Neural crest cell (in vitro differentiated cells): ENCODE results near the gene C3orf20. TPM values are rescaled to one million over a fixed set of nuclear protein-coding genes. Genes with fewer than 3 reads are reported as not detected.

Source experiments
- DNase-seq: peaks from one replicate; pipeline ENCODE4 v3.0.0; 2021; ENCODE audit warnings: low read depth, mixed read lengths, low spot score
- H3K27ac Mint-ChIP-seq: one replicate; pipeline ENCODE4 v1.8.0; 2021; ENCODE audit warnings: mild to moderate bottlenecking, mixed read lengths; ENCODE audit not compliant: unreplicated experiment
- H3K27me3 Mint-ChIP-seq: 2 replicates; pipeline ENCODE4 v1.8.0; 2021; ENCODE audit warnings: low read depth, mild to moderate bottlenecking, mixed read lengths
- H3K36me3 Mint-ChIP-seq: 2 replicates; pipeline ENCODE4 v1.8.0; 2021; ENCODE audit warnings: low read depth, mild to moderate bottlenecking, mixed read lengths
- H3K4me1 Mint-ChIP-seq: 2 replicates; pipeline ENCODE4 v1.8.0; 2021; ENCODE audit warnings: mixed read lengths
- H3K4me3 Mint-ChIP-seq: one replicate; pipeline ENCODE4 v1.8.0; 2021; ENCODE audit warnings: mild to moderate bottlenecking, mixed read lengths
- H3K9me3 Mint-ChIP-seq: 2 replicates; pipeline ENCODE4 v1.8.0; 2021; ENCODE audit warnings: mixed read lengths
- CTCF ChIP-seq: fragments of 200-600 bp; sonication (generic); conservative IDR thresholded peaks from 2 replicates; pipeline ENCODE4 v1.5.0; 2021; ENCODE audit warnings: antibody characterized with exemption, mild to moderate bottlenecking
- total RNA-seq: library from RNA; stranded (reverse); gene quantifications from 2 replicates; pipeline ENCODE4 v1.2.1, GENCODE V29; 2021

Gene C3orf20
- total RNA-seq, 1 donor from 2014 or later, result 0.14 TPM

- DNase-seq, result no peak
- H3K9me3 Mint-ChIP-seq, result peaks cover 4% of the 10 kb centered on the region
- H3K27me3 Mint-ChIP-seq, result peaks cover 4% of the 10 kb centered on the region
- no peak for TF ChIP-seq CTCF
- H3K27ac Mint-ChIP-seq, result no peak overlapping the region
- H3K36me3 Mint-ChIP-seq, result no peaks in the 10 kb centered on the region
- H3K4me3 Mint-ChIP-seq, result no peak overlapping the region
- no peaks in the 10 kb centered on the region for H3K4me1 Mint-ChIP-seq
Observed at GRCh38 chr3:14784087-14784681, 109.2 kb downstream of the C3orf20 start.

DNA sequence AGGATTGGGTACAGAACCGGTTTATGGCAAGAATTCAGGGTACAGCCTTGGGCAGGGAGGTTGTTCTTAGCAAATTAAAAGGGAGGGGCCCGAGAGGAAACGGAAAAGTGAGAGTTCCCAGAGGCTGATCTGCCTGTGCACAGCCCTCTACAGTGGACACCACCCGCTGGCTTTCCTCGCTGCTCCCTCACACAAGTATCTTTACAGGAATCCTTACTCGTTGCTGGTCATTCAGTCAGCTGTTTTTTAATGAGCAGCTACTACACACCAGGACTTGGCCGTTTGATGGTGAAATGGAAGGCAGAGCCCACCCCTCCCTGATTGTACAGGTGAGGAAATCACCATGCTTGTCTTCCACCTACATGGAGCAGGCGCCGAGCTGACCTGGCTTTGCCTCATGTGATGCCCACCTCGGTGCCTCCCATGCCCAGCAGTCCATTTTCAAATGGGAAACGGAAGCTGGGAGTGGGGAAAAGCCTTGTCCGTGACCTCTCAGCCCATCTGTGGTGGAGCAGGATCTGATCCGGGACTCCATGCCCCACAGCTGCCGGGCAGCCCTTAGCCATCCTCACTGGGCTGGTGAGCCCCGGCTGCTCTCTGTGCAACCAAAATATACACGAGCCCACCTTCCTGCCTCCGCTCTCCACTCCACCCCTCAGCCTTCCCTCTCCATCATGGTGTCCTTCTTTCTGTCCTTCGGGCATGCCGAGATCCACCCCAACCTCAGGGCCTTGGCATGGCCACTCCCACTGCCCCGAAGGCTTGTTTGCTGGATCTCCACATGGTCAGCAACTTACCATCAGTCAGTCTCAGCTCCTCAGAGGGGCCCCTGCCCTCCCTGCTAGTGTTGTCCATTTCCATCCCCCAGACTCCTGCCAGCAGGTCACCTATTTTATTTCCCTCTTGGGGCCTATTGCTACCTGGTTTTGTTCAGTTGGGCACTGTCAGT is 110.5 kb downstream of the C3orf20 start:
- TF ChIP-seq CTCF, result no peak
- peaks cover 10% of the 10 kb centered on the region for H3K27me3 Mint-ChIP-seq
- peaks cover 2% of the 10 kb centered on the region for H3K9me3 Mint-ChIP-seq
- no peaks in the 10 kb centered on the region for H3K36me3 Mint-ChIP-seq
- no peak overlapping the region for H3K27ac Mint-ChIP-seq
- no peak for DNase-seq
- H3K4me3 Mint-ChIP-seq, result no peak overlapping the region
- H3K4me1 Mint-ChIP-seq, result no peaks in the 10 kb centered on the region

GRCh38 chr3:14786369-14786768 is 111.4 kb downstream of the C3orf20 start:
- Mint-ChIP-seq H3K4me1 (peaks cover 4% of the 10 kb centered on the region), H3K36me3 (no peaks in the 10 kb centered on the region), H3K27ac (no peak overlapping the region), H3K9me3 (peaks cover 2% of the 10 kb centered on the region), H3K27me3 (peaks cover 16% of the 10 kb centered on the region), H3K4me3 (no peak overlapping the region)
- TF ChIP-seq CTCF, result no peak
- DNase-seq, result no peak

DNA sequence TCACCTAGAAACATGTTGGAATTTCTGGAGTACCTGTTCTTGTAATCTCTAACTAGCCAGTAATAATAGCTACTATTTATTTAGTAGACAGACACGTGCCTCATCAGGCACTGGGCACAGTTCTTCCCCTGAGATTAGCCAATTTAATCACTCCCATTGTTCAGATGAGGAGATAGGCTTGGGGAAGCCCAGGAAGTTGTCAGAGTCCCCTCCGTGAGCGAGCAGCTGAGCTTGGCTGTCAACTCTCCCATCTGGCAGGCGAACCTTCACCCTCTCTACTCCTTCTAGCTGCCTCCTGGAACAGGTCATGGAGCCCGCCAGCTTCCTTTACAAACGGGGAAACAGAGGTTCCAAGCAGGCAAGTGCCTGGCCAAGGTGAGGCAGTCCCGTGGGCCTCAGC is 112.7 kb downstream of the C3orf20 start:
- H3K36me3 Mint-ChIP-seq, result no peaks in the 10 kb centered on the region
- TF ChIP-seq CTCF, result no peak
- H3K27ac Mint-ChIP-seq, result no peak overlapping the region
- no peak for DNase-seq
- peaks cover 4% of the 10 kb centered on the region for H3K4me1 Mint-ChIP-seq
- H3K27me3 Mint-ChIP-seq, result peaks cover 16% of the 10 kb centered on the region
- no peak overlapping the region for H3K4me3 Mint-ChIP-seq
- peaks cover 2% of the 10 kb centered on the region for H3K9me3 Mint-ChIP-seq

DNA sequence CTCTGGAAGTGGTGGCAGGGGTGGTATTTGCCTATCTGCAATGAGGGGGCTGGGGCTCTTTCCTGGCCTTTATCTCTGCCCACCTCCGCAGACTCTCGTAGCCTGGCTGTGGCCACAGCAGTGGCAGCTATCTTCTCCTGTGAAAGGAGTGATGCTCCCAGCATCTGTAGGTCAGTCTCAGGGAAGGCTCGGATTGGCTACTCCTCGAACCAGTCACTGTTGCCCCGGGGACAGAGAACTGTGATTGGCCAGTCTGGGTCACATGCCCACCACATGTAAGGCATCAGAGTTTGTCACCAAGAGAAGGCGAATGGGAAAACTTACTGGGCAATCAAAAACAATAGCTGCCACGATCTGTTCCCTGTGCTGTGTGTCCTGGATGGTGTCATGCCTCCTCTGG is 113.7 kb downstream of the C3orf20 start:
- Mint-ChIP-seq H3K27me3 (peaks cover 16% of the 10 kb centered on the region), H3K36me3 (no peaks in the 10 kb centered on the region), H3K4me3 (no peak overlapping the region), H3K4me1 (peaks cover 11% of the 10 kb centered on the region), H3K9me3 (peaks cover 2% of the 10 kb centered on the region), H3K27ac (no peak overlapping the region)
- no peak for TF ChIP-seq CTCF
- DNase-seq, result no peak
